Caco-2 (cell line): ENCODE measurements around the gene NFKBIL1. TPM values are rescaled to one million over a fixed set of nuclear protein-coding genes. Genes with fewer than 3 reads are reported as not detected.
A peak's percentile ranks its signal among the peaks of the same experiment; 100 is the strongest.

Experiments
- BruUV-seq: library from RNA; stranded (reverse); fragments of 400-500 nt; replicated peaks from 2 replicates; lab custom pipeline; 2021; lab: Mats Ljungman, UMichigan
- CTCF ChIA-PET: fragments of 300-600 bp; sonication (Branson Sonifier 250); formaldehyde crosslinking; loops from one replicate; lab custom pipeline; 2022; ENCODE audit warnings: antibody characterized with exemption; lab: Charles Lee
- POLR2A ChIA-PET: fragments of 300-600 bp; sonication (Branson Sonifier 250); formaldehyde crosslinking; loops from one replicate; lab custom pipeline; 2022; ENCODE audit warnings: antibody characterized with exemption; lab: Charles Lee
- DNase-seq, 2 experiments: peaks; one replicate each; pipeline versions ENCODE4 v3.0.0 to v3.0.0-alpha.2; 2020 to 2022
- H3K27me3 ChIP-seq: replicated peaks from 2 replicates; pipeline ENCODE4 v1.6.0; 2011; ENCODE audit warnings: low read length; ENCODE audit not compliant: control insufficient read depth, insufficient read depth
- H3K36me3 ChIP-seq: 2 replicates; pipeline ENCODE4 v1.5.1; 2011; ENCODE audit warnings: low read length; ENCODE audit not compliant: control insufficient read depth, insufficient read depth
- H3K4me1 ChIP-seq: fragments of 250-450 bp; sonication (Bioruptor Pico); 2 replicates; pipeline ENCODE4 v1.5.1; 2020; ENCODE audit warnings: mild to moderate bottlenecking
- H3K4me3 ChIP-seq: 2 replicates; pipeline ENCODE4 v1.5.1; 2011; ENCODE audit warnings: low read depth, mild to moderate bottlenecking, control low read depth, low read length
- H3K9me3 ChIP-seq: fragments of 250-450 bp; sonication (Bioruptor Pico); 2 replicates; pipeline ENCODE4 v1.5.1; 2020; ENCODE audit warnings: mild to moderate bottlenecking, moderate library complexity
- H3K27ac Mint-ChIP-seq: one replicate; pipeline ENCODE4 v1.8.0; 2022; ENCODE audit warnings: mixed read lengths; ENCODE audit not compliant: unreplicated experiment
- H3K27me3 Mint-ChIP-seq: one replicate; pipeline ENCODE4 v1.8.0; 2022; ENCODE audit warnings: mixed read lengths; ENCODE audit not compliant: insufficient read depth, unreplicated experiment
- H3K36me3 Mint-ChIP-seq: one replicate; pipeline ENCODE4 v1.8.0; 2022; ENCODE audit warnings: mild to moderate bottlenecking, mixed read lengths; ENCODE audit not compliant: insufficient read depth, unreplicated experiment
- H3K4me1 Mint-ChIP-seq: one replicate; pipeline ENCODE4 v1.8.0; 2022; ENCODE audit warnings: low read depth, mixed read lengths; ENCODE audit not compliant: unreplicated experiment
- H3K4me3 Mint-ChIP-seq: one replicate; pipeline ENCODE4 v1.8.0; 2022; ENCODE audit warnings: mild to moderate bottlenecking, moderate library complexity, mixed read lengths; ENCODE audit not compliant: unreplicated experiment
- H3K9me3 Mint-ChIP-seq: one replicate; pipeline ENCODE4 v1.8.0; 2022; ENCODE audit warnings: mixed read lengths; ENCODE audit not compliant: unreplicated experiment
- CTCF ChIP-seq, 2 experiments: fragments of 200-600 bp in 1 of 2; IDR thresholded peaks; 1 replicate in 1 of 2; 2 replicates in 1 of 2; pipeline versions ENCODE4 v1.5.1 to v1.8.0; 2011 to 2022; ENCODE audit warnings: antibody characterized with exemption in 1 of 2, control low read depth in 1 of 2, inconsistent platforms in 1 of 2, low read depth in 1 of 2, low read length in 1 of 2, mild to moderate bottlenecking in 1 of 2, moderate library complexity in 1 of 2; ENCODE audit not compliant: insufficient read depth in 1 of 2, severe bottlenecking in 1 of 2, unreplicated experiment in 1 of 2
- intact Hi-C: fragments of 100-400 bp; cut with micrococcal nuclease; formaldehyde crosslinking; loops from one replicate; pipeline ENCODE4 v1.10.0; 2022; ENCODE audit not compliant: unreplicated experiment
- total RNA-seq: library from RNA; stranded (reverse); gene quantifications from 2 replicates; pipeline ENCODE4 v1.2.3, GENCODE V29; 2022

Gene NFKBIL1
- total RNA-seq, 1 experiment from 2014 or later = 14.7 TPM

- H3K27me3 ChIP-seq = no peaks in the 10 kb centered on the region
- Mint-ChIP-seq H3K36me3 (peaks cover 97% of the 10 kb centered on the region), H3K27ac (no peak overlapping the region), H3K4me3 (no peak overlapping the region), H3K9me3 (no peaks in the 10 kb centered on the region), H3K27me3 (no peaks in the 10 kb centered on the region), H3K4me1 (peaks cover 9% of the 10 kb centered on the region)
- intact Hi-C loops = no loop called here
- peaks cover 14% of the 10 kb centered on the region for H3K36me3 ChIP-seq
- no peaks in the 10 kb centered on the region for H3K4me1 ChIP-seq
- no peaks in the 10 kb centered on the region for H3K9me3 ChIP-seq
- CTCF ChIA-PET = no interaction called here
- H3K4me3 ChIP-seq = no peak overlapping the region
- no peak for TF ChIP-seq CTCF (IDR thresholded peaks at IDR 0.05; ENCODE audit: insufficient read depth in 1 of 2, low read depth in 1 of 2, low read length in 1 of 2, severe bottlenecking in 1 of 2, unreplicated experiment in 1 of 2)
- BruUV-seq = no TSS peak
- POLR2A ChIA-PET = interaction anchor here (0.6 kb wide), 1 partner anchor 34 kb away, joined by 3 read pairs; the partner anchor contains the start of gene MICB
- DNase-seq = no peak
Observed at GRCh38 chr6:31531771-31532643, 15.4 kb upstream of the NFKBIL1 start.

GRCh38 chr6:31532644-31533454 lies 14.6 kb upstream of the NFKBIL1 start:
- Histone ChIP-seq H3K9me3 (no peaks in the 10 kb centered on the region), H3K4me1 (no peaks in the 10 kb centered on the region), H3K36me3 (peaks cover 14% of the 10 kb centered on the region), H3K27me3 (no peaks in the 10 kb centered on the region), H3K4me3 (no peak overlapping the region)
- Mint-ChIP-seq H3K36me3 (peaks cover 97% of the 10 kb centered on the region), H3K27me3 (no peaks in the 10 kb centered on the region), H3K9me3 (no peaks in the 10 kb centered on the region), H3K4me3 (no peak overlapping the region), H3K4me1 (peaks cover 9% of the 10 kb centered on the region), H3K27ac (no peak overlapping the region)
- no TSS peak for BruUV-seq
- no peak for TF ChIP-seq CTCF (IDR thresholded peaks at IDR 0.05; ENCODE audit: insufficient read depth in 1 of 2, low read depth in 1 of 2, low read length in 1 of 2, severe bottlenecking in 1 of 2, unreplicated experiment in 1 of 2)
- intact Hi-C loops = no loop called here
- DNase-seq = no peak
- POLR2A ChIA-PET = no interaction called here
- CTCF ChIA-PET = no interaction called here

GRCh38 chr6:31533455-31533841 lies 14.0 kb upstream of the NFKBIL1 start:
- Mint-ChIP-seq H3K36me3 (peaks cover 99% of the 10 kb centered on the region), H3K27me3 (no peaks in the 10 kb centered on the region), H3K4me1 (peaks cover 9% of the 10 kb centered on the region), H3K4me3 (no peak overlapping the region), H3K27ac (no peak overlapping the region), H3K9me3 (no peaks in the 10 kb centered on the region)
- ChIA-PET POLR2A (interaction anchor here (1.0 kb wide), 1 partner anchor 9 kb away, joined by 5 read pairs; the partner anchor contains the start of gene DDX39B), CTCF (no interaction called here)
- TSS peak; percentile 3 for BruUV-seq
- intact Hi-C loops = no loop called here
- H3K9me3 ChIP-seq = no peaks in the 10 kb centered on the region
- DNase-seq = no peak
- H3K36me3 ChIP-seq = peaks cover 14% of the 10 kb centered on the region
- no peaks in the 10 kb centered on the region for H3K4me1 ChIP-seq
- no peak for TF ChIP-seq CTCF (IDR thresholded peaks at IDR 0.05; ENCODE audit: insufficient read depth in 1 of 2, low read depth in 1 of 2, low read length in 1 of 2, severe bottlenecking in 1 of 2, unreplicated experiment in 1 of 2)
- no peaks in the 10 kb centered on the region for H3K27me3 ChIP-seq
- H3K4me3 ChIP-seq = no peak overlapping the region
